NCI-H345 treated with DMSO at 0.1 percent for 48 hours (cell line): ENCODE data around the gene COX6A2.

Experiments used
- DNase-seq: peaks from one replicate; lab custom pipeline; 2025; ENCODE audit not compliant: unreplicated experiment; lab: John Stamatoyannopoulos, UW

Gene COX6A2

GRCh38 chr16:31411024-31411844, 16.9 kb downstream of the COX6A2 start:
- no peak for DNase-seq

- DNase-seq: no peak
These were observed 18.1 kb downstream of the COX6A2 start for GRCh38 chr16:31410082-31410481.

GRCh38 chr16:31409433-31409832, 18.7 kb downstream of the COX6A2 start:
- DNase-seq: no peak

- no peak for DNase-seq
These were observed 20.8 kb downstream of the COX6A2 start for GRCh38 chr16:31407406-31407805.

- no peak for DNase-seq
These were observed 23.7 kb downstream of the COX6A2 start for GRCh38 chr16:31404353-31405064.

- no peak for DNase-seq
These were observed 24.4 kb downstream of the COX6A2 start for GRCh38 chr16:31403590-31404352.

GRCh38 chr16:31402687-31403086, 25.5 kb downstream of the COX6A2 start:
- DNase-seq: no peak

- no peak for DNase-seq
These were observed 26.7 kb downstream of the COX6A2 start for GRCh38 chr16:31401436-31401835.

- DNase-seq: no peak
These were observed 28.0 kb downstream of the COX6A2 start for GRCh38 chr16:31400191-31400590.

GRCh38 chr16:31397701-31398100, 30.5 kb downstream of the COX6A2 start:
- no peak for DNase-seq

GRCh38 chr16:31397096-31397660, 31.0 kb downstream of the COX6A2 start:
- no peak for DNase-seq

- DNase-seq: no peak
These were observed 32.5 kb downstream of the COX6A2 start for GRCh38 chr16:31395647-31396046.

GRCh38 chr16:31393056-31393455, 35.1 kb downstream of the COX6A2 start, which contains the start of gene ITGAD:
Gene ITGAD, plus strand, starts transcription at chr16:31393335. Its CDS starts 26 bp downstream, at chr16:31393361.
- DNase-seq: no peak

- DNase-seq: no peak
These were observed 37.6 kb downstream of the COX6A2 start for GRCh38 chr16:31390504-31391041.

- DNase-seq: no peak
These were observed 39.6 kb downstream of the COX6A2 start for GRCh38 chr16:31388535-31388934.

GRCh38 chr16:31386157-31386984, 41.8 kb downstream of the COX6A2 start:
- no peak for DNase-seq

- DNase-seq: no peak
These were observed 42.5 kb downstream of the COX6A2 start for GRCh38 chr16:31385680-31386079.

GRCh38 chr16:31382485-31383161, 45.5 kb downstream of the COX6A2 start:
- DNase-seq: no peak

GRCh38 chr16:31380201-31380600, 48.0 kb downstream of the COX6A2 start:
- no peak for DNase-seq
